Measurements from ENCODE around the gene TNFRSF1A.
"Not testable (repeated sequence)": the region's sequence is repeated elsewhere in the genome, so short reads cannot be mapped to it uniquely, and the experiment has no call there.

Gene TNFRSF1A

GRCh38 chr12:6302621-6303020, 39.3 kb downstream of the TNFRSF1A start:
- no peak for DNase-seq

DNA sequence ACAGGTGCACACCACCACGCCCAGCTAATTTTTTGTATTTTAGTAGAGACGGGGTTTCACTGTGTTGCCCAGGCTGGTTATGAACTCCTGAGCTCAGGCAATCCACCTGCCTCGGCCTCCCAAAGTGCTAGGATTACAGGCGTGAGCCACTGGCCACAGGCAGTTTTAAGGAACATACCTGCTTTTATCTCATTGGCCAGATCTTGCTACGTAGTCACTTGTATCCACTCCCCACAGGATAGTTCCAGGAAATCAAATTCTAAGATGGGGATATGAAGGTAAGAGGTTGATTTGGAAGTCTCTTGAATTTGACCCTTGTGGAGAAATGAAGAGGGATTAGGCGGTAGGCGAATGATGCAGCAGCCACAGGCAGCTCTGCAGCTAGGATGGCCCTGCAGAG, 40.2 kb downstream of the TNFRSF1A start:
- DNase-seq: no peak

DNA sequence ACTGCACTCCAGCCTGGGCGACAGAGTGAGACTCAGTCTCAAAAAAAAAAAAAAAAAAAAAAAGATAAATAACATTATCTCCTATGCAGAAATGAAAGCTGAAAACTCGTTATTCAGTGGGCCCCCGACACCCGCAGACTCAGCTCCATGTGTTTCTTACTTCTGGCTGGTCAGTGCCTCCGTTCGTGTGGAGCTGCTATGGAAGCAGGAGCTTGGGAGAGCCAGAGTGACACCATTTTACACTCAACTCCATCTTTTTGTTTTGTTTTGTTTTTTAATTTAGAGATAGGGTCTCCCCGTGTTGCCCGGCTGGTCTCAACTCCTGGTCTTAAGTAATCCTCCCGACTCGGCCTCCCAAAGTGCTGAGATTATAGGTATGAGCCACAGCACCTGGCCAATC, 44.7 kb downstream of the TNFRSF1A start:
- DNase-seq: no peak

GRCh38 chr12:6295094-6295811, 46.6 kb downstream of the TNFRSF1A start:
- DNase-seq: no peak

GRCh38 chr12:6294156-6295093, 47.5 kb downstream of the TNFRSF1A start:
- no peak for DNase-seq

GRCh38 chr12:6292606-6293005, 49.3 kb downstream of the TNFRSF1A start:
- DNase-seq: no peak

GRCh38 chr12:6289906-6290305, 52.0 kb downstream of the TNFRSF1A start:
- DNase-seq: not testable (repeated sequence)

- not testable (repeated sequence) for DNase-seq
These were observed 52.8 kb downstream of the TNFRSF1A start for GRCh38 chr12:6289081-6289480.

GRCh38 chr12:6288235-6288634, 53.6 kb downstream of the TNFRSF1A start:
- DNase-seq: no peak

GRCh38 chr12:6285532-6286306, 56.2 kb downstream of the TNFRSF1A start:
- DNase-seq: no peak

GRCh38 chr12:6285063-6285477, 56.8 kb downstream of the TNFRSF1A start:
- peak; percentile 51 for DNase-seq

DNA sequence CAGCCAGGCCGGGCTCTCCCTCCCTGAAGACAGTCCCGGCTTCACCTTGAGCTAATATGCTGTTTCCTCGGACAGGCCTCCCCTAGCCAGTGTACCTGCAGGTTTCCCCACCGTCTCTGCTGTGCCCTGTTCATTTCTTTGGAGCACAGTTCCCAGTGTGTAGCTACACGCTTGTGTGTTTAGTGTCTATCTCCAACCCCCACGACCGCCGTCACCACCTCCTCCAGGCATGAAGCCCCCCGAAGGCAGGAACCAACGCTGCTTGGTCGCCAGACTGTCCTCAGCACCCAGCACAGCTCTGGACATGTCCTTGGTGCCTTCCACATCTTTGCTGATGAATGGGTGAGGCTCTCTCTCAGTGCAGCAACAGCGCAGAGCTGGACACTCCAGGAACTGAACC, 57.6 kb downstream of the TNFRSF1A start:
- no peak for DNase-seq

GRCh38 chr12:6282453-6282840, 59.4 kb downstream of the TNFRSF1A start:
- no peak for DNase-seq

GRCh38 chr12:6281081-6281809, 60.6 kb downstream of the TNFRSF1A start:
- DNase-seq: no peak

DNA sequence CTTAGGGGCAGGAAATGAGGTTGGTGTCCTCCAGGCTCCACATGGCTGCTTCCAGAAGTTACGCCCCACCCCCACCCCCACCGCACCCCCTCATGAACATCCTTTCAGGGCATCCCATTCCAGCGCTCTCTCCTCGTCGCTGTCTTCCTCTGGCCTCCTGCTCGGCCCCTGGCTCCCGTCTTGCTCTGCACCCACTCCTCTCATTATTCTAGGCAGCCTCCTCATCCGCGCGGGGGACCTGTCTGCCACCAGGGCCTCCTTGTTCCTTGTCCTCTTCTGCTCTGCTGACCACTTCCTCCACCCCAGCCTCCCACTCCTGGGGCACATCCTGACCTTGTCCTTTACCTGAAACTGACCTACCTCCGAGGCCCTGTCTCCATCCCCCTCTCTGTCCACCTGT, 61.2 kb downstream of the TNFRSF1A start:
- no peak for DNase-seq

DNA sequence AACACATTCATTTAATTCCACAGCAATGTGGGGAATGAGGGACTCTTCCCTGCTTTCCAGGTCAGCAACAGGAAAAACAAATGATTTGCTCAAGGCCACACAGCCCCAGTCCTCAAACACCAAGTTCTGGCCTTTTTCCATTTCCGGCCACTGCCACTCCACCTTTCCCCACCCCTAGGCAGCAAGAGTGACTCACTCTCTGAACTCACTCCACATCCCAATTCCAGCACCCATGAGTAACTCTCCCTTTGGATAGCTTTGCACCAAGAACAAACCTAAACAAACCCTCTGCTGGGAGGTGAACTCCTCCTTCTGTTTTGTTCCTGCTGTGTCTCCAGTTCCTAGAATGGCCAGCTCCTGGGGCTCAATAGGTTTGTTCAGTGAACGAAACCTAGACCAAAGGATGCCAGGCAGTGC, 61.8 kb downstream of the TNFRSF1A start:
- no peak for DNase-seq

DNA sequence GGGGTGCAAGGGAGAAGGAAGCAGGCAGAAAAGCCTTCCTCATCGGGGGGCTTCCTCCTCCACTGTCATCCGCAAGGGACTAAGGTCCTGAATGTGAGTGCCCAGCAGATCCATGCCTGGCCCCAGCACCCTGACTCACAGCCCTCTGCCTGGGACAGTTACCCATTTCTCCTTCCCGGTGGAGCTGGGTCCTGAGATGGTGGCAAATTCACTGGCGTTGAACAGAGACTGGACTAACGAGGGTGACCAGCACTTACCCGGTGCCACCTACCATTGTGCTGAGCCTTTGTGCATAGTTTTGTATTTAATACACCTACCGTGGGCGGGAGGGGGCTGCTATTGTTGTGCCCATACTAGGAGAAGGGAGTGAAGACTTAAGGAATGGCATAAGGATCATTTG, 62.2 kb downstream of the TNFRSF1A start:
- DNase-seq: no peak

GRCh38 chr12:6279256-6279628, 62.6 kb downstream of the TNFRSF1A start:
- no peak for DNase-seq
